ENCODE data around the gene BCL6.

The BCL6 gene

DNA sequence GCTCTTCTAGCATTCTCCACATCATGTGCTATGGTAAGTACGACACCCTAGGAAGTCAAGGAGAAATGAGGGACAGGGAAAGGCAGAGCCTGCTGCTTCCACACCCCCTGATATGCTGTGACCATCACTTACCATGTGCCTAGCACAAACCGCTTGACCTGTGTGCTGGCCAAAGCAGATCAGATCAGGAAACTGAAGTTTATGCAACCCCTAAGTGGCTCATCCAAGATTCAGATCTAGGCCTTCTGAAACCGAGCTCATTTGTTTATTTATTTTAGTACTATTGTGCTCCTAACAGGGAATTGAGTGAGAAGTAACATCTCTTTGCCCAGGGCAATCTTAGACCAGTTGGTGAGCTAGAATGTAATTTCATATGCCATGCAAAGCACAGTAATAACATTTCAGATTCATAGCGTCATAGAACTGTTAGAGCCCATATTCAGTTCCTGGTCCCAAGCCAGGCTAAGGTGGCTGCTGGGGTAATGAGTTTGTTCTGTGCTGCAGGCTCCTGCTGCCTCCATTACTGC is 42.7 kb downstream of the BCL6 start, which contains the start of gene RTP2:
Gene RTP2, minus strand, starts transcription at position 51 of the 527 bp plus-strand sequence. CDS start 429 bp downstream, outside the sequence.
- TF ChIP-seq ESRRG (CRISPR knock-in tag; IDR thresholded peaks at IDR 0.05): no peak
- TF ChIP-seq CSDC2 (CRISPR knock-in tag; IDR thresholded peaks at IDR 0.05): no peak
- no peak for TF ChIP-seq ZC3H10 (CRISPR knock-in tag; IDR thresholded peaks at IDR 0.05)
- TF ChIP-seq BACH2 (CRISPR knock-in tag; IDR thresholded peaks at IDR 0.05; ENCODE audit: borderline replicate concordance): no peak
- TF ChIP-seq, protein P1, sequence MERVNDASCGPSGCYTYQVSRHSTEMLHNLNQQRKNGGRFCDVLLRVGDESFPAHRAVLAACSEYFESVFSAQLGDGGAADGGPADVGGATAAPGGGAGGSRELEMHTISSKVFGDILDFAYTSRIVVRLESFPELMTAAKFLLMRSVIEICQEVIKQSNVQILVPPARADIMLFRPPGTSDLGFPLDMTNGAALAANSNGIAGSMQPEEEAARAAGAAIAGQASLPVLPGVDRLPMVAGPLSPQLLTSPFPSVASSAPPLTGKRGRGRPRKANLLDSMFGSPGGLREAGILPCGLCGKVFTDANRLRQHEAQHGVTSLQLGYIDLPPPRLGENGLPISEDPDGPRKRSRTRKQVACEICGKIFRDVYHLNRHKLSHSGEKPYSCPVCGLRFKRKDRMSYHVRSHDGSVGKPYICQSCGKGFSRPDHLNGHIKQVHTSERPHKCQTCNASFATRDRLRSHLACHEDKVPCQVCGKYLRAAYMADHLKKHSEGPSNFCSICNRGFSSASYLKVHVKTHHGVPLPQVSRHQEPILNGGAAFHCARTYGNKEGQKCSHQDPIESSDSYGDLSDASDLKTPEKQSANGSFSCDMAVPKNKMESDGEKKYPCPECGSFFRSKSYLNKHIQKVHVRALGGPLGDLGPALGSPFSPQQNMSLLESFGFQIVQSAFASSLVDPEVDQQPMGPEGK (CRISPR knock-in tag; IDR thresholded peaks at IDR 0.05; ENCODE audit: borderline replicate concordance): no peak
- no peak for TF ChIP-seq ZFP30 (CRISPR knock-in tag; IDR thresholded peaks at IDR 0.05)
- TF ChIP-seq TCF4 (CRISPR knock-in tag; IDR thresholded peaks at IDR 0.05; ENCODE audit: borderline replicate concordance): no peak
- TF ChIP-seq ZNF8 (CRISPR knock-in tag; IDR thresholded peaks at IDR 0.05): no peak
- TF ChIP-seq ZNF565 (CRISPR knock-in tag; conservative IDR thresholded peaks at IDR 0.05; ENCODE audit: low read depth): no peak

DNA sequence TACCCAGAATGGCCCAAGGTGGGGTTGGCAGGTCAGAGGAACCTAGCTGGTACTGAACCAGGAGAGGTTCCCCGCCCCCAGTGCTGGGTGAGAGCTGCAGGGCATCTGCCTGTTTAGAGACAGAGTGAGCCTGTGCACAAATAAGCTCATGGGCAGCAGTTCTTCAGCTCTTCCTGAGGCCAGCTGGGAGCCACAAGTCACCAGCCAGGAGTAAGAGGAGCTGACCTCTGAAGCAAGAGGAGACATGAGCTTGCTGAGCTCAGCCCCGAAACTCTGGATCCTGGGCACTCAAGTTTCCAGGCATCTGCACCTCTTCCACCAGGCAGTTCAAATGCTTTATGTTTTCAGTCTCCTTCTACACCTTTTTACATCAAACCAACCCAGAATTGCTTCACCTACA is 45.0 kb downstream of the BCL6 start:
- TF ChIP-seq, protein P2, sequence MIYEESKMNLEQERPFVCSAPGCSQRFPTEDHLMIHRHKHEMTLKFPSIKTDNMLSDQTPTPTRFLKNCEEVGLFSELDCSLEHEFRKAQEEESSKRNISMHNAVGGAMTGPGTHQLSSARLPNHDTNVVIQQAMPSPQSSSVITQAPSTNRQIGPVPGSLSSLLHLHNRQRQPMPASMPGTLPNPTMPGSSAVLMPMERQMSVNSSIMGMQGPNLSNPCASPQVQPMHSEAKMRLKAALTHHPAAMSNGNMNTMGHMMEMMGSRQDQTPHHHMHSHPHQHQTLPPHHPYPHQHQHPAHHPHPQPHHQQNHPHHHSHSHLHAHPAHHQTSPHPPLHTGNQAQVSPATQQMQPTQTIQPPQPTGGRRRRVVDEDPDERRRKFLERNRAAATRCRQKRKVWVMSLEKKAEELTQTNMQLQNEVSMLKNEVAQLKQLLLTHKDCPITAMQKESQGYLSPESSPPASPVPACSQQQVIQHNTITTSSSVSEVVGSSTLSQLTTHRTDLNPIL (CRISPR knock-in tag; IDR thresholded peaks at IDR 0.05; ENCODE audit: low read depth): no peak
- TF ChIP-seq ZNF70 (CRISPR knock-in tag; IDR thresholded peaks at IDR 0.05): no peak
- no peak for ATAC-seq

More for the DNA sequence above, 42.7 kb downstream of the BCL6 start, which contains the start of gene RTP2:
- ATAC-seq: no peak

DNA sequence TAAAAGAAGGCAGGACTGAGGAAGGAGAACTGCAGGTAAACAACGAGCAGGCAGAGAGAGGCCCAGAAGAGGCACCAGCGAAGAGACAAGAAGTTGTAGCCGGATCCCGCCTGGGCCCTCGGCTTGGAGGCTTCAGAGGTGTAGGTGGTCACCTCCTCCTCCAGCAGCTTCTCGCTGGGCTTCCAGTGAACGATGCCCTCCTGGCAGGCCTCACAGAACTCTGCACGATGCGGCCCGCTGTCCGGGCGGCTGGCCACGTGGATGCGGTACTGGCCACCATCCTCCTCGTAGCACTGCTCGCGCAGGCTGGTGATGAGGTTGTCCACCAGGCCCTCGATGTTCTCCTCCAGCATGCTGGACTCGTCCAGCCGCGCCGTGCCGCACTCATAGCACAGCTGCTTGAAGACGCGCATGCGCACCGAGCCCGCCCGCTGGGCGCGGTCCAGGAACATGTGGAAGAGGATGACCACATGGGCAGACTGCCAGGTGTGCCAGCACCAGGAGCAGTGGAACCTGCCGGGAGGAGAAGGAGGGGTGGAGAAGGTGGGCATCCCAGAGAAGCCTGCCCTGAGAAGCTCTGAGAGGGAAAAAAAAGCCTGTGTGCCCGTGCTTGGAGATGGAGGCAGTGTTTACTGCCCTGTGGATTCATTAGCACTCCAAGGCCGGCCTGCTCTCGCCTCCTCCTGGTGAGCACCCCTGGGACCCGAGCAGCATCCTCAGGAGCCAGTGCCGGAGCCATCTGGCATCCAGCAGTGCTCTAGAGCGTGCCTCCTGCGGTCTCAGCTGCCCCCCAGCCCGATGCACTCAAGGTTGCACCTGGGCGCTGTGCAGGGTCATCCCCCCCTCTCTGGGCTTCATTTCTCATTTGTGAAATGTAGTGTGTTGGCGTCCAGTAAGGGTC is 46.5 kb downstream of the BCL6 start:
- TF ChIP-seq PPARA (CRISPR knock-in tag; IDR thresholded peaks at IDR 0.05; ENCODE audit: borderline replicate concordance): no peak
- ATAC-seq: no peak

DNA sequence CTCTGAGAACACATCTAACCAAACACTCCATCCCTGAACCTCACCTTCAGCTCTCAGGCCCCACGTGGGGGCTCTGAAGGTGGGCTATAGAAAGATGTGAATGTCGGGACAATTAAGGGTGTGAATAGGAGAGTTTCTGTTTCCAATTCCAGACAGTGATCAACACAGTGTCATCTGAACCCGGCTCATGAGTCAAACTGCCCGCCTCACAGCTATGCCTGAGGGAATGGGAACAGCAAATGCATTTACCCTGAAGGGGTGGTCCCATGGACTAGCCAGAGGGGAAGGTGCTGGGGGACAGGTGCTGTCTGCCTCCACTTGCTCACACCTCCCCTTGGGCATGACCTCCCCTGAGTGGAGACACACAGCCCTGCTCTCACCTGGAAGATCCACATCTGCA is 49.2 kb downstream of the BCL6 start:
- no peak for ATAC-seq
- TF ChIP-seq, protein P3, sequence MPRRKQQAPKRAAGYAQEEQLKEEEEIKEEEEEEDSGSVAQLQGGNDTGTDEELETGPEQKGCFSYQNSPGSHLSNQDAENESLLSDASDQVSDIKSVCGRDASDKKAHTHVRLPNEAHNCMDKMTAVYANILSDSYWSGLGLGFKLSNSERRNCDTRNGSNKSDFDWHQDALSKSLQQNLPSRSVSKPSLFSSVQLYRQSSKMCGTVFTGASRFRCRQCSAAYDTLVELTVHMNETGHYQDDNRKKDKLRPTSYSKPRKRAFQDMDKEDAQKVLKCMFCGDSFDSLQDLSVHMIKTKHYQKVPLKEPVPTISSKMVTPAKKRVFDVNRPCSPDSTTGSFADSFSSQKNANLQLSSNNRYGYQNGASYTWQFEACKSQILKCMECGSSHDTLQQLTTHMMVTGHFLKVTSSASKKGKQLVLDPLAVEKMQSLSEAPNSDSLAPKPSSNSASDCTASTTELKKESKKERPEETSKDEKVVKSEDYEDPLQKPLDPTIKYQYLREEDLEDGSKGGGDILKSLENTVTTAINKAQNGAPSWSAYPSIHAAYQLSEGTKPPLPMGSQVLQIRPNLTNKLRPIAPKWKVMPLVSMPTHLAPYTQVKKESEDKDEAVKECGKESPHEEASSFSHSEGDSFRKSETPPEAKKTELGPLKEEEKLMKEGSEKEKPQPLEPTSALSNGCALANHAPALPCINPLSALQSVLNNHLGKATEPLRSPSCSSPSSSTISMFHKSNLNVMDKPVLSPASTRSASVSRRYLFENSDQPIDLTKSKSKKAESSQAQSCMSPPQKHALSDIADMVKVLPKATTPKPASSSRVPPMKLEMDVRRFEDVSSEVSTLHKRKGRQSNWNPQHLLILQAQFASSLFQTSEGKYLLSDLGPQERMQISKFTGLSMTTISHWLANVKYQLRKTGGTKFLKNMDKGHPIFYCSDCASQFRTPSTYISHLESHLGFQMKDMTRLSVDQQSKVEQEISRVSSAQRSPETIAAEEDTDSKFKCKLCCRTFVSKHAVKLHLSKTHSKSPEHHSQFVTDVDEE (CRISPR knock-in tag; IDR thresholded peaks at IDR 0.05): no peak
- TF ChIP-seq GLIS3 (CRISPR knock-in tag; IDR thresholded peaks at IDR 0.05) (no peak), TOX (CRISPR knock-in tag; IDR thresholded peaks at IDR 0.05; ENCODE audit: borderline replicate concordance) (no peak), PPARA (CRISPR knock-in tag; IDR thresholded peaks at IDR 0.05; ENCODE audit: borderline replicate concordance) (no peak)

DNA sequence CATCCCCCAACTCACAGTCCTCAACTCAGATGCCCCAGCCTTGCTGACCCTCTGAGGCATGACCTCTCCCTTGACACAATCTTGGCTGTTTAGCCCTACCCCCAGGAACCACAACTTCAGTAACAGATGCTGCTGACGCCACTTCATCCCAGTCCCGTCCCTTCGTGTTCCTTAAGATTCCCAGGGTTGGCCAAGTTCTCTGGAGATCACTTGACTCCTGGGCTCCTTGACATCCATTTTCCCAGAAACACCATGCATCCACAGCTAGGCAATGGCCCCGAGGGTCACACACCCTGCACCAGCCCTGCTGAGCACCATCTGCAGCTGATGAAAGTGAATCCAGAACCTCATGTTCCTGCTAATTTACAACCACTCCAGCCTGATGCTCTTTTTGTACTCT is 49.8 kb downstream of the BCL6 start:
- TF ChIP-seq SNAI2 (CRISPR knock-in tag; IDR thresholded peaks at IDR 0.05) (no peak), OSR1 (CRISPR knock-in tag; IDR thresholded peaks at IDR 0.05) (no peak)
- TF ChIP-seq, protein P1 (CRISPR knock-in tag; IDR thresholded peaks at IDR 0.05; ENCODE audit: borderline replicate concordance): no peak
- no peak for ATAC-seq
